Psoas muscle (tissue), 8 donors: ENCODE data around the gene CHRM5. TPM values are rescaled to one million over a fixed set of nuclear protein-coding genes. Genes with fewer than 3 reads are reported as not detected.

Experiments used
- ATAC-seq, 4 donors: fragments of 200-7000 bp; cut with Tn5 transposase; one replicate each; pipeline ENCODE4 v1.9.1; 2020; ENCODE audit warnings: moderate library complexity in 3 of 4, mild to moderate bottlenecking in 2 of 4
- DNase-seq, 2 donors: peaks; one replicate each; pipeline ENCODE4 v3.0.0-alpha.2; 2020
- H3K27ac ChIP-seq: fragments of 200-600 bp; one replicate; pipeline ENCODE4 v1.8.0; 2022
- H3K27me3 ChIP-seq, 3 donors: fragments of 200-600 bp in 1 of 3; one replicate each; pipeline versions ENCODE4 v1.6.1 to v1.8.0; 2013 to 2022; ENCODE audit warnings: low read length in 2 of 3, mild to moderate bottlenecking in 2 of 3, moderate library complexity in 1 of 3; ENCODE audit not compliant: insufficient read depth in 3 of 3
- H3K36me3 ChIP-seq, 2 donors: fragments of 200-600 bp in 1 of 2; one replicate each; pipeline versions ENCODE4 v1.6.1 to v1.8.0; 2013 to 2022; ENCODE audit warnings: low read depth in 1 of 2, mild to moderate bottlenecking in 1 of 2, moderate library complexity in 1 of 2; ENCODE audit not compliant: insufficient read depth in 1 of 2
- H3K4me1 ChIP-seq: fragments of 200-600 bp; one replicate; pipeline ENCODE4 v1.8.0; 2022
- H3K4me3 ChIP-seq: fragments of 200-600 bp; one replicate; pipeline ENCODE4 v1.8.0; 2022; ENCODE audit warnings: mild to moderate bottlenecking
- H3K9me3 ChIP-seq: fragments of 200-600 bp; one replicate; pipeline ENCODE4 v1.8.0; 2022
- WGBS, 3 donors: extraction: QIAGEN DNeasy Blood & Tissue Kit; methylation state at CpG; one replicate each; pipeline versions ENCODE4 v1.1.6 to v1.1.7; 2013; 5-methylcytosine and 5-hydroxymethylcytosine counted together
- intact Hi-C, 2 donors: fragments of 100-400 bp; cut with DNase I; formaldehyde crosslinking; loops; one replicate each; pipeline versions ENCODE4 v1.11.0 to v1.14.2; 2022
- polyA plus RNA-seq, 3 donors: library from polyadenylated mRNA; stranded (reverse); fragments of 200-250 nt; gene quantifications; one replicate each; pipeline ENCODE4 v1.2.3, GENCODE V29; 2013
- total RNA-seq, 4 donors: library from RNA; stranded (reverse); fragmentation: NEBNext Ultra II Directional in 2 of 4; extraction: Animal tissue kit (Norgen Biotek cat#: 25700) in 2 of 4; gene quantifications; one replicate each; pipeline versions ENCODE4 v1.2.1 to v1.2.4, GENCODE V29; 2021 to 2023
- TF ChIP-seq, protein P1 (sequence below): fragments of 200-600 bp; IDR thresholded peaks from one replicate; pipeline ENCODE4 v1.8.0; 2022; ENCODE audit warnings: antibody characterized with exemption
- donor health status: healthy with polysubstance abuse.
- donor health status: DM: no; HTN: no; CAD: no; lungs with moderate emphysema.
- donor health status: Bipolar disorder and iron deficiency.
- donor health status: healthy.
- donor health status: DM: yes; HTN: yes; CAD: no.
- donor health status: DM: no; HTN: no; CAD: no.
- donor health status: DM: no; HTN: no; CAD: no.
- donor health status: DM: yes; HTN: yes; CAD: no.

CHRM5 gene
- total and polyA plus RNA-seq, 7 donors: under 0.01 to 0.04 TPM; not detected in 5

DNA sequence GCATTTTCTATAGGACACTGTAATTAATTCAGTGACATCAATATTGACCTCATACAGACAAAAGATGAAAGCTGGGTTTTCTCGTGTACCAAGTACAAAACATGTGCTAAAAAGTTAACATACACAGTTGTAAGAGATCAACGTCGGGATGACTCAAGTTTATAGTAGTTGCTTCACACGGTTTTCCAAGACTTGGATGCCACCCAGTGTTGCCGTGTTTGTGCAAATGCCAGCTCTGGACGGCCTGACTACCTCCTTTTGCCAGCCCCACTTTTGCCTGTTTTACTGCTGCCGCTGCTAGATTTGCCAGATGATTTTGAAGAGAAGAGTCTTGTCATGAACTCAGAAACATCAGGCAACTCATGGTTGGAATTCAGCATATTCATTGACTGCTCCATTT, 115.8 kb downstream of the CHRM5 start:
- TF ChIP-seq, protein P1, sequence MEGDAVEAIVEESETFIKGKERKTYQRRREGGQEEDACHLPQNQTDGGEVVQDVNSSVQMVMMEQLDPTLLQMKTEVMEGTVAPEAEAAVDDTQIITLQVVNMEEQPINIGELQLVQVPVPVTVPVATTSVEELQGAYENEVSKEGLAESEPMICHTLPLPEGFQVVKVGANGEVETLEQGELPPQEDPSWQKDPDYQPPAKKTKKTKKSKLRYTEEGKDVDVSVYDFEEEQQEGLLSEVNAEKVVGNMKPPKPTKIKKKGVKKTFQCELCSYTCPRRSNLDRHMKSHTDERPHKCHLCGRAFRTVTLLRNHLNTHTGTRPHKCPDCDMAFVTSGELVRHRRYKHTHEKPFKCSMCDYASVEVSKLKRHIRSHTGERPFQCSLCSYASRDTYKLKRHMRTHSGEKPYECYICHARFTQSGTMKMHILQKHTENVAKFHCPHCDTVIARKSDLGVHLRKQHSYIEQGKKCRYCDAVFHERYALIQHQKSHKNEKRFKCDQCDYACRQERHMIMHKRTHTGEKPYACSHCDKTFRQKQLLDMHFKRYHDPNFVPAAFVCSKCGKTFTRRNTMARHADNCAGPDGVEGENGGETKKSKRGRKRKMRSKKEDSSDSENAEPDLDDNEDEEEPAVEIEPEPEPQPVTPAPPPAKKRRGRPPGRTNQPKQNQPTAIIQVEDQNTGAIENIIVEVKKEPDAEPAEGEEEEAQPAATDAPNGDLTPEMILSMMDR: no peak
- intact Hi-C loops: no loop called here
- no peaks in the 10 kb centered on the region for H3K9me3 ChIP-seq
- H3K27me3 ChIP-seq: no peaks in the 10 kb centered on the region
- DNase-seq (peak; percentile 28 to 56), ATAC-seq (peak in 3 of 4 donors; percentile 68 to 90 (median 76))
- WGBS, 3 donors: 28 to 47% (median 31%) methylated on average over 7 of the region's 7 CpGs
- peaks cover 4 to 65% of the 10 kb centered on the region in 2 donors for H3K36me3 ChIP-seq
- H3K4me1 ChIP-seq: peaks cover 7% of the 10 kb centered on the region
- no peak overlapping the region for H3K4me3 ChIP-seq
- H3K27ac ChIP-seq: peak overlapping the region; percentile 33

DNA sequence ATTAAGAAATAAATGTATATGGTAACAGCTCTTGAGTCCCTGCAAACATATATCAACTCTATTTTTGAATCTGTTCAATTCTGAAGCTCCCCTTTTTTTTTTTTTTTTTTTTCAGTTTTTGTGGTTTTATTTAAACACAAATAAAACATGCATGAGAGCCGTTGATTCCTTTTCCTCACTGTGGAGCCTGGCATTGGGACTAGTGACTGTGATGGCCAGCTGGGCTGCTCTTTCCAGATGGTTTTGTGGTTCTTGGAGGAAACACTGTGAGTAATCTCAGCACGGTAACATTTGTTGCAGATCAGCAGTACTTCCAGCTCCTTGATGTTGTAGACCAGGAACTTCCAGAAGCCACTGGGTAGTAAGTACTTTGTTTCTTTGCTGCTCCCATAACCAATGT, 117.4 kb downstream of the CHRM5 start:
- Histone ChIP-seq H3K4me3 (no peak overlapping the region), H3K9me3 (no peaks in the 10 kb centered on the region), H3K36me3 (peaks cover 4 to 77% of the 10 kb centered on the region in 2 donors), H3K27ac (no peak overlapping the region), H3K4me1 (peaks cover 7% of the 10 kb centered on the region), H3K27me3 (no peaks in the 10 kb centered on the region)
- TF ChIP-seq, protein P1: no peak
- WGBS, 3 donors: 42 to 68% (median 57%) methylated on average over 2 of the region's 2 CpGs
- intact Hi-C loops: no loop called here
- ATAC-seq (no peak), DNase-seq (no peak)

DNA sequence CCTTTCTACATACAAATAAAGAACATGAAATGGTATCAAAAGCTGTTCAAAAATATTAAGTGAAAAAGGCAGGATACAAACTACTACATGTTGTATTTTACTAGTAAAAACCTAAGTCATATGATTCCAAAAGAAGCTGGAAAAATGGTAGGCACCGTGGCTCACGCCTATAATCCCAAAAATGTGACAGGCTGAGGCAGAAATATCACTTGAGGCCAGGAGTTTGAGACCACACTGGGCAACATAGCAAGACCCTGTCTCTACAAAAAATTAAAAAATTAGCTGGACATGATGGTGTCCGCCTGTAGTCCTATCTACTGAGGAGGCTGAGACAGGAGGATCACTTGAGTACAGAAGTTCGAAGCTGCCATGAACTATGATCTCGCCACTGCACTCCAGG, 131.6 kb downstream of the CHRM5 start:
- no peak for DNase-seq
- Histone ChIP-seq H3K27me3 (no peaks in the 10 kb centered on the region), H3K27ac (no peak overlapping the region), H3K4me1 (peaks cover 32% of the 10 kb centered on the region), H3K9me3 (no peaks in the 10 kb centered on the region), H3K4me3 (peak overlapping the region; percentile 93), H3K36me3 (peaks cover 3 to 10% of the 10 kb centered on the region in 2 donors)
- ATAC-seq: no peak
- intact Hi-C loops: loop anchor here (2.0 to 5.0 kb wide), 4 partner anchors 38 to 242 kb away; partner anchors contain the start of genes EMC4 (in 1 of the 2), NOP10 (in 1 of the 2) and NUTM1 (in 1 of the 2)
- TF ChIP-seq, protein P1: no peak
- WGBS, 3 donors: 94 to 98% (median 96%) methylated on average over 5 of the region's 5 CpGs

DNA sequence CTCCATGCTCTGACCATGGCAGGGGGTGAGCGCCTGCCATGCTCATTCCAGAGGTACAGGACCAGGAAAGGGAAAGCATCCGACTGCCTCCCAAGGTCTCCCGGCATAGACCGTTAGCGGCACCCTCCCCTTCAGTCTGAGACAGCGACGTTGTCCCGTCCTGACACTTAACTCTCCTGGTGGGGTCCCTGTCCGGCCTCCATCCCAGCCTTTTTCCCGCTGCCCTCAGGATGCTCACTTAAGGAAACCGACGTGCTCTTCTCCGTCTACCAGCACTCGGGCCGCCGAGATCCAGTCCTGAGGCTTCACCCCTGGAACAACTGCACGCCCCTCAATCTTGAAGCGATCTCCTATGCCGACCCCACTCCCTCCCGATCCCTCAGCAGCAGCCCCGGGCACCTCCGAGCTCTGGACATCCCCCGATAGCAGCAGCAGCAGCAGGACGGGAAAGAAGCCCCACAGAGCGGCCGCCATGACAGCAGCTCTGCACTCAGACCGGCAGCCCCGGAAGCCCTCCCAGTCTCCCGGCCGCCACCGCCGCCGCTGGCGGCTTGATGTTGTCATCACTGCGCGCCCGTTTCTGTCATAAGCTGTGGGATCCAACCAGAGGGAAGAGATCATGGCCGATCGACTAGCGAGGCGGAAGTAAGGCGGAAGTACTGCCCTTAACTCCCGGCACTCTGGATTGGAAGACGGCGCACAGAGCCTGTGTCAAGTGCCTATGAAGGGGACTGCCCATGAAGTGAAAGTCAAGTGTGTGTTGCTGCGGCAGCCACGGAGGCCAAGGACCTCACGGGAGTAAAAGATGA, 133.3 kb downstream of the CHRM5 start, which contains the start of the genes EMC7 and PGBD4:
Gene EMC7 (minus strand): TSS at position 497 of the 809 bp plus-strand sequence. CDS start 23 bp downstream, at position 474.
Gene PGBD4 (plus strand): TSS at position 718 of the 809 bp plus-strand sequence. CDS start 449 bp downstream, outside the sequence.
- Histone ChIP-seq H3K27ac (peak within 1 kb of the TSS; percentile 93), H3K9me3 (no peaks in the 10 kb centered on the region), H3K36me3 (no peaks in the 10 kb centered on the region), H3K27me3 (no peaks in the 10 kb centered on the region), H3K4me1 (peaks cover 32% of the 10 kb centered on the region), H3K4me3 (peak within 1 kb of the TSS; percentile 93)
- TF ChIP-seq, protein P1: no peak
- ATAC-seq (peak; percentile 99 to 100 (median 100)), DNase-seq (peak; percentile 99)
- intact Hi-C loops: loop anchor here (2.0 to 5.0 kb wide), 4 partner anchors 39 to 241 kb away; partner anchors contain the start of genes EMC4 (in 1 of the 2), NOP10 (in 1 of the 2) and NUTM1 (in 1 of the 2)
- 0 to 1% (median 0%) methylated on average over 48 of the region's 48 CpGs for WGBS, 3 donors
